Astrocyte of the spinal cord (primary cell): ENCODE results near the gene ZNF169.
"Not testable (repeated sequence)": the region's sequence is repeated elsewhere in the genome, so short reads cannot be mapped to it uniquely, and the experiment has no call there.

ENCODE experiments used
- DNase-seq: peaks from one replicate; pipeline ENCODE4 v3.0.0; 2011; ENCODE audit warnings: low read depth, low spot score
- H3K4me3 ChIP-seq: 2 replicates; pipeline ENCODE4 v1.5.1; 2011; ENCODE audit warnings: low read depth, mild to moderate bottlenecking, low read length, moderate library complexity
- CTCF ChIP-seq: IDR thresholded peaks from 2 replicates; pipeline ENCODE4 v1.5.1; 2012; ENCODE audit warnings: low read depth, mild to moderate bottlenecking, low read length, inconsistent platforms
- in situ Hi-C: cut with HindIII; loops from 2 replicates; pipeline ENCODE4 v1.10.0; 2017; ENCODE audit warnings: low sequenced_read_pairs

Gene ZNF169

DNA sequence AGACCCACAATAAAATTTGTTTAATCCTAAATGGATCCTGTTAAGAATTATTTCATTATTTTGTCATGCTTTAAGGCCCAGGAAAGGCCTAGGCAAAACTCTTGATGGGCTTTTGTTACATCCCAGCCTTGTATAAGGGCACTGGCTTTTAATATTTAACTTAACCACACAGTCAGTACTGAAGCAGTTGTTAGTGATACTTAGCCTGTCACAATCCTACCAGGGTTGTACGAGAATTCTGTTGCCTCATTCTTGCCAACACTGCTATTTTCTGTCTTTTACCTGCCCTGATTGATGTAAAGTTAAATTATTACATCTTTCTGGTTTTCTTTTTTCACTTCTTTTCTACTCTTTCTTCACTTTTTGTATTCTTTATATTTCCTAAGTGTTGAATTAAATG is 10.9 kb downstream of the ZNF169 start:
- H3K4me3 ChIP-seq: no peak overlapping the region
- TF ChIP-seq CTCF: no peak
- DNase-seq: no peak
- in situ Hi-C loops: no loop called here

GRCh38 chr9:94277029-94277428 is 17.9 kb downstream of the ZNF169 start:
- DNase-seq, in situ Hi-C loops, H3K4me3 ChIP-seq: not testable (repeated sequence)

GRCh38 chr9:94277885-94278536 is 18.9 kb downstream of the ZNF169 start:
- H3K4me3 ChIP-seq: no peak overlapping the region
- no peak for DNase-seq
- no peak for TF ChIP-seq CTCF
- in situ Hi-C loops: no loop called here

GRCh38 chr9:94280409-94280989 is 21.4 kb downstream of the ZNF169 start:
- TF ChIP-seq CTCF: no peak
- no peak for DNase-seq
- in situ Hi-C loops: no loop called here
- H3K4me3 ChIP-seq: no peak overlapping the region

DNA sequence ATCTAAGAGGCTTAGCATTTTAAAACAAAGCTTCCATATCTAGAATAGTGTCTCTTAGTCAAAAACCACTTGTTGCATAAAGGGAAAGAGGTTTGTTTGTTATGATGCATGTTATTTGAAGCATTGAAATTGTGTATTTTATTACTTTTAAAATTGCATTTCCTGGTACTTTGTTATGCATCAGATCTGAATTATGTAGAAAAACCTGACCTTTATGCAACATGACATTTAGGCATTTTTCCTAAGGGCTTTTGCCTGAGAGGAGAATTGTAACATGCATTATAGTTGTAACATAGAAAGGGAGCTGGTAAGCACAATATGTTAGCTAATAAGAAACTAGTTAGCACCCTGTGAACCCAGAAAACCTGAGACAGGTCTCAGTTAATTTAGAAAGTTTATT is 22.0 kb downstream of the ZNF169 start:
- no peak for DNase-seq
- H3K4me3 ChIP-seq: no peak overlapping the region
- no peak for TF ChIP-seq CTCF
- in situ Hi-C loops: no loop called here

GRCh38 chr9:94286116-94286515 is 27.0 kb downstream of the ZNF169 start:
- no peak for TF ChIP-seq CTCF
- DNase-seq: no peak
- in situ Hi-C loops: no loop called here
- no peak overlapping the region for H3K4me3 ChIP-seq

- no peak for DNase-seq
- no peak overlapping the region for H3K4me3 ChIP-seq
- in situ Hi-C loops: no loop called here
- no peak for TF ChIP-seq CTCF
Observed at GRCh38 chr9:94287877-94288513, 28.9 kb downstream of the ZNF169 start.
